MM.1S (cell line): ENCODE measurements around the gene TMEM271.

Source experiments
- DNase-seq: peaks from one replicate; pipeline ENCODE4 v3.0.0-alpha.2; 2015
- H2AFZ ChIP-seq: fragments of 300-600 bp; sonication (generic); 2 replicates; pipeline ENCODE4 v1.6.0; 2016; ENCODE audit warnings: antibody characterized with exemption, low read length
- H3F3A ChIP-seq: fragments of 300-600 bp; sonication (generic); 2 replicates; pipeline ENCODE4 v1.6.1; 2016; ENCODE audit warnings: mild to moderate bottlenecking, antibody characterized with exemption, low read length, moderate library complexity, mixed read lengths; ENCODE audit not compliant: insufficient read depth
- H3K27ac ChIP-seq: fragments of 300-600 bp; sonication (generic); 2 replicates; pipeline ENCODE4 v1.5.1; 2016; ENCODE audit warnings: mild to moderate bottlenecking, low read length
- H3K27me3 ChIP-seq: fragments of 300-600 bp; sonication (generic); replicated peaks from 2 replicates; pipeline ENCODE4 v1.6.0; 2016; ENCODE audit warnings: low read length; ENCODE audit not compliant: insufficient read depth
- H3K36me3 ChIP-seq: fragments of 300-600 bp; sonication (generic); replicated peaks from 2 replicates; pipeline ENCODE4 v1.6.1; 2016; ENCODE audit warnings: mild to moderate bottlenecking, low read length, mixed read lengths; ENCODE audit not compliant: insufficient read depth
- H3K4me1 ChIP-seq: fragments of 300-600 bp; sonication (generic); 2 replicates; pipeline ENCODE4 v1.6.1; 2016; ENCODE audit warnings: low read length, mixed read lengths
- H3K4me2 ChIP-seq: fragments of 300-600 bp; sonication (generic); 2 replicates; pipeline ENCODE4 v1.6.0; 2016; ENCODE audit warnings: low read depth, low read length
- H3K4me3 ChIP-seq: fragments of 300-600 bp; sonication (generic); 2 replicates; pipeline ENCODE4 v1.5.1; 2016; ENCODE audit warnings: low read length, mixed read lengths
- H3K79me2 ChIP-seq: fragments of 300-600 bp; sonication (generic); 2 replicates; pipeline ENCODE4 v1.6.1; 2016; ENCODE audit warnings: mixed run types, low read length, mixed read lengths
- H3K9ac ChIP-seq: fragments of 300-600 bp; sonication (generic); 2 replicates; pipeline ENCODE4 v1.6.1; 2016; ENCODE audit warnings: low read length, mixed read lengths
- H3K9me2 ChIP-seq: fragments of 300-600 bp; sonication (generic); replicated peaks from 2 replicates; pipeline ENCODE4 v1.6.1; 2016; ENCODE audit warnings: mild to moderate bottlenecking, low read length, mixed read lengths; ENCODE audit not compliant: insufficient read depth
- H3K9me3 ChIP-seq: fragments of 300-600 bp; sonication (generic); replicated peaks from 2 replicates; pipeline ENCODE4 v1.6.1; 2016; ENCODE audit warnings: mild to moderate bottlenecking, low read length, mixed read lengths; ENCODE audit not compliant: insufficient read depth
- H4K20me1 ChIP-seq: fragments of 300-600 bp; sonication (generic); 2 replicates; pipeline ENCODE4 v1.6.1; 2016; ENCODE audit warnings: mild to moderate bottlenecking, low read length, moderate library complexity, mixed read lengths; ENCODE audit not compliant: insufficient read depth
- EZH2 ChIP-seq: fragments of 300-600 bp; sonication (generic); optimal IDR thresholded peaks from 2 replicates; pipeline ENCODE3; 2017; ENCODE audit warnings: low read depth, mild to moderate bottlenecking, antibody characterized with exemption, low read length, mixed read lengths
- EZH2phosphoT487 ChIP-seq: fragments of 300-600 bp; sonication (generic); IDR thresholded peaks from 2 replicates; pipeline ENCODE4 v1.6.1; 2018; ENCODE audit warnings: antibody characterized with exemption, low read length
- TF ChIP-seq, protein P1 (sequence below): fragments of 300-600 bp; sonication (generic); IDR thresholded peaks from 2 replicates; pipeline ENCODE4 v1.5.1; 2016; ENCODE audit warnings: antibody characterized with exemption, low read length, mixed read lengths

The TMEM271 gene

DNA sequence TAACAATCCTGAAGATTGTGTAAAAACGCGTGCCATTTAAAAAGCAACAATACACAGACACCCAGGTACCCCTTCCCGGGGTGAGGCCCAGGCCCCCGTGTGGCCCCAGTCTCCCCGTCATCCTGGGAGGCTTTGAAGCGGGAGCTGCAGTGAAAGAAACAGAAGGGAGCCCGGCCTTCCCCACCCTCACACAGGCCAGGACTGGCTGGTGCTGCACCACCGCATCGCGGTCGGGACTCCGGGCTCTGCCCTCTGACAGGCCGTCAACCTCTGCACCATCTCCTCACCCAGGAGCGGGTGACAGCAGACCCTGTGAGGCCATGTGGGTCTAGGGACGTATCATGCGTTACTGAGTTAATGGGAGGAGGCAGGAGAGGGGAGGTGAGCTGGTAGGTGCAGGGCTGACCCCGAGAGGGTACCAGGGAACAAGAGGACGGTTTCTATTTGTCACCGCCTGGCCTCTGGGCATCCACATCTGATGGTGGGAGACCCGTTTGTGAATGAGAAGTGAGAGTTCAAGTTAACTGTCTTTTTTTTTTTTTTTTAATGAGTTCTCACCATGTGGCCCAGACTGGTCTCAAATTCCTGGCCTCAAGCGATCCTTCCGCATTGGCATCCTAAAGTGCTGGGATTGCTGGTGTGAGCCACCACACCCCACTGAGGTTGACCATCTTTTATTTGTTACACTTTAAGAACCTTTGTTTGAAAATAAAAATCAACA, 49.7 kb downstream of the TMEM271 start:
- Histone ChIP-seq H3K9me2 (no peaks in the 10 kb centered on the region), H3K9me3 (no peaks in the 10 kb centered on the region), H3K4me3 (no peak overlapping the region), H4K20me1 (no peaks in the 10 kb centered on the region), H2AFZ (no peak overlapping the region), H3K27me3 (no peaks in the 10 kb centered on the region), H3K9ac (no peak overlapping the region), H3K27ac (no peak overlapping the region), H3K4me2 (no peak overlapping the region), H3K4me1 (no peaks in the 10 kb centered on the region), H3K79me2 (no peaks in the 10 kb centered on the region), H3K36me3 (peaks cover 4% of the 10 kb centered on the region), H3F3A (no peaks in the 10 kb centered on the region)
- no peak for DNase-seq
- TF ChIP-seq EZH2, result no peak
- no peak for TF ChIP-seq EZH2phosphoT487
- TF ChIP-seq, protein P1, sequence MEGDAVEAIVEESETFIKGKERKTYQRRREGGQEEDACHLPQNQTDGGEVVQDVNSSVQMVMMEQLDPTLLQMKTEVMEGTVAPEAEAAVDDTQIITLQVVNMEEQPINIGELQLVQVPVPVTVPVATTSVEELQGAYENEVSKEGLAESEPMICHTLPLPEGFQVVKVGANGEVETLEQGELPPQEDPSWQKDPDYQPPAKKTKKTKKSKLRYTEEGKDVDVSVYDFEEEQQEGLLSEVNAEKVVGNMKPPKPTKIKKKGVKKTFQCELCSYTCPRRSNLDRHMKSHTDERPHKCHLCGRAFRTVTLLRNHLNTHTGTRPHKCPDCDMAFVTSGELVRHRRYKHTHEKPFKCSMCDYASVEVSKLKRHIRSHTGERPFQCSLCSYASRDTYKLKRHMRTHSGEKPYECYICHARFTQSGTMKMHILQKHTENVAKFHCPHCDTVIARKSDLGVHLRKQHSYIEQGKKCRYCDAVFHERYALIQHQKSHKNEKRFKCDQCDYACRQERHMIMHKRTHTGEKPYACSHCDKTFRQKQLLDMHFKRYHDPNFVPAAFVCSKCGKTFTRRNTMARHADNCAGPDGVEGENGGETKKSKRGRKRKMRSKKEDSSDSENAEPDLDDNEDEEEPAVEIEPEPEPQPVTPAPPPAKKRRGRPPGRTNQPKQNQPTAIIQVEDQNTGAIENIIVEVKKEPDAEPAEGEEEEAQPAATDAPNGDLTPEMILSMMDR, result no peak

DNA sequence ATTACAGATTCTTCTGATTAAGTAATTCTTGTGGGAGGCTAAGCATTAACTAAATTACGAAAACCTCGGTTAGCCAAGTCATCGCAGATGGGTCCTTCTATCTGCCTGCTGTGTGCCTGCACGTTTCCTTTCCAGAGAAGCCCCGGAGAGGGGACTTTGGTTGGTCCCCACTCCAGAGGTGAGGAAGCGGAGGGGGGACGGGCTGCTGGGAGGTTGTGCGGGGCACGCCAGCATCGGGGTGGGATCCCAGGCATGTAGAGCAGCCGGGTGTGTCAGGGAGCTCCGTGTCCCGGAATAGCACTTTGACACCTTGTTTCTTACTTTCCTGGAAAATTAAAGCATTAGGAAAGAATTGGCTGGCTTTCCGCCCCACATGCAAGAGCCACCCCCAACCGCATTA, 50.4 kb downstream of the TMEM271 start:
- Histone ChIP-seq H3K27ac (no peak overlapping the region), H2AFZ (no peak overlapping the region), H3K4me3 (no peak overlapping the region), H3K9me3 (no peaks in the 10 kb centered on the region), H3K4me1 (no peaks in the 10 kb centered on the region), H3K27me3 (no peaks in the 10 kb centered on the region), H4K20me1 (no peaks in the 10 kb centered on the region), H3K79me2 (no peaks in the 10 kb centered on the region), H3K9ac (no peak overlapping the region), H3F3A (no peaks in the 10 kb centered on the region), H3K4me2 (no peak overlapping the region), H3K36me3 (peaks cover 4% of the 10 kb centered on the region), H3K9me2 (no peaks in the 10 kb centered on the region)
- no peak for DNase-seq
- TF ChIP-seq EZH2 (no peak), EZH2phosphoT487 (no peak)
- TF ChIP-seq, protein P1, result no peak

DNA sequence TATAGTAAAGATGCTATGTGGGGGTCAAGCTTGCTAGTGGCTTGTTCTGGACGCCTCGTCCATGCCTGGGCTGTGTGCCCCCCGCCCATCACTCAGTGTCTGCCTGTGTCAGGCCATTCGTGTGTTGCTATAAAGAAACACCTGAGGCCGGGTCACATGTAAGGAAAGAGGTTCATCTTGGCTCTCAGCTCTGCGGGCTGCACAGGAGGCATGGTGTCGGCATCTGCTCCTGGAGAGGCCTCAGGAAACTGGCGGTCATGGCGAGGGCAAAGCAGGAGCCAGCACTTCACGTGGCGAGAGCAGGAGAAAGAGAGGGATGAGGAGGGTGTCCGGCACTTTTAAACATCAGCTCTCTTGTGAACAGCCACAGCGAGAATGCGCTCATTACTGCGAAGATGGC, 51.9 kb downstream of the TMEM271 start:
- H3K36me3 ChIP-seq, result peaks cover 4% of the 10 kb centered on the region
- H3K9me2 ChIP-seq, result no peaks in the 10 kb centered on the region

More for the DNA sequence above, 51.9 kb downstream of the TMEM271 start:
- TF ChIP-seq EZH2 (no peak), EZH2phosphoT487 (no peak)
- TF ChIP-seq, protein P1, result no peak
- Histone ChIP-seq H3K4me1 (no peaks in the 10 kb centered on the region), H3F3A (no peaks in the 10 kb centered on the region), H3K79me2 (no peaks in the 10 kb centered on the region), H3K27me3 (no peaks in the 10 kb centered on the region), H4K20me1 (no peaks in the 10 kb centered on the region), H3K9ac (no peak overlapping the region), H3K27ac (no peak overlapping the region), H3K4me2 (no peak overlapping the region), H2AFZ (no peak overlapping the region), H3K4me3 (no peak overlapping the region), H3K9me3 (no peaks in the 10 kb centered on the region)
- DNase-seq, result no peak
